Upper lobe of left lung (tissue), 6 donors: ENCODE results near the gene LRRC31. TPM values are rescaled to one million over a fixed set of nuclear protein-coding genes. Genes with fewer than 3 reads are reported as not detected.

Source experiments
- ATAC-seq, 2 donors: fragments of 200-7000 bp; cut with Tn5 transposase; one replicate each; pipeline ENCODE4 v1.9.1; 2022; ENCODE audit warnings: mild to moderate bottlenecking in 2 of 2, moderate library complexity in 2 of 2; ENCODE audit not compliant: low FRiP score in 2 of 2
- DNase-seq, 2 donors: peaks; one replicate each; pipeline ENCODE4 v3.0.0-alpha.2; 2019 to 2020
- H3K27ac ChIP-seq, 4 donors: fragments of 200-600 bp; sonication (generic); one replicate each; pipeline ENCODE4 v1.5.1; 2016 to 2019
- H3K27me3 ChIP-seq, 4 donors: fragments of 200-600 bp; sonication (generic); one replicate each; pipeline ENCODE4 v1.5.1; 2017 to 2019
- H3K36me3 ChIP-seq, 4 donors: fragments of 200-600 bp; sonication (generic); one replicate each; pipeline ENCODE4 v1.5.1; 2016 to 2019
- H3K4me1 ChIP-seq, 4 donors: fragments of 200-600 bp; sonication (generic); one replicate each; pipeline ENCODE4 v1.5.1; 2018 to 2019
- H3K4me3 ChIP-seq, 4 donors: fragments of 200-600 bp; sonication (generic); one replicate each; pipeline ENCODE4 v1.5.1; 2017 to 2019; ENCODE audit warnings: mild to moderate bottlenecking in 2 of 4, moderate library complexity in 1 of 4
- H3K9me3 ChIP-seq, 4 donors: fragments of 200-600 bp; sonication (generic); one replicate each; pipeline ENCODE4 v1.5.1; 2018 to 2019
- EP300 ChIP-seq, 4 donors: sonication (generic); formaldehyde crosslinking; IDR thresholded peaks; one replicate each; pipeline ENCODE4 v1.5.1; 2017; ENCODE audit warnings: antibody characterized with exemption in 4 of 4, control low read depth in 2 of 4
- POLR2A ChIP-seq, 4 donors: fragments of 450-650 bp; IDR thresholded peaks; one replicate each; pipeline ENCODE4 v1.5.1; 2016 to 2017; ENCODE audit warnings: antibody characterized with exemption in 4 of 4, mild to moderate bottlenecking in 2 of 4
- POLR2AphosphoS5 ChIP-seq, 2 donors: sonication (generic); formaldehyde crosslinking; IDR thresholded peaks; one replicate each; pipeline ENCODE4 v1.5.1; 2017; ENCODE audit warnings: antibody characterized with exemption in 2 of 2
- WGBS, 2 donors: methylation state at CpG; one replicate each; pipeline ENCODE4 v1.1.5; 2017 to 2018; 5-methylcytosine and 5-hydroxymethylcytosine counted together
- total RNA-seq, 6 donors: library from RNA; depleted of rRNA in 4 of 6; stranded (reverse); fragments of >200 nt in 4 of 6; gene quantifications; one replicate each; pipeline versions ENCODE4 v1.1.0 to v1.2.1, GENCODE V29; 2016 to 2021
- TF ChIP-seq, protein P1 (sequence below), 6 experiments: fragments of 450-650 bp in 4 of 6; fragments of 200-600 bp in 2 of 6; sonication (generic) in 2 of 6; IDR thresholded peaks; one replicate each; pipeline ENCODE4 v1.5.1; 2016 to 2019; ENCODE audit warnings: antibody characterized with exemption in 6 of 6
- donor health status: DM: no; HTN: no; CAD: no; lungs with moderate emphysema.
- donor health status: DM: no; HTN: yes; CAD: no; lungs with severe emphysema.

Gene LRRC31
- total RNA-seq, result 1 to 10 TPM in 4 of 6 donors, under 1 TPM in 2; 0.34 to 5.6 (median 1.3) TPM

DNA sequence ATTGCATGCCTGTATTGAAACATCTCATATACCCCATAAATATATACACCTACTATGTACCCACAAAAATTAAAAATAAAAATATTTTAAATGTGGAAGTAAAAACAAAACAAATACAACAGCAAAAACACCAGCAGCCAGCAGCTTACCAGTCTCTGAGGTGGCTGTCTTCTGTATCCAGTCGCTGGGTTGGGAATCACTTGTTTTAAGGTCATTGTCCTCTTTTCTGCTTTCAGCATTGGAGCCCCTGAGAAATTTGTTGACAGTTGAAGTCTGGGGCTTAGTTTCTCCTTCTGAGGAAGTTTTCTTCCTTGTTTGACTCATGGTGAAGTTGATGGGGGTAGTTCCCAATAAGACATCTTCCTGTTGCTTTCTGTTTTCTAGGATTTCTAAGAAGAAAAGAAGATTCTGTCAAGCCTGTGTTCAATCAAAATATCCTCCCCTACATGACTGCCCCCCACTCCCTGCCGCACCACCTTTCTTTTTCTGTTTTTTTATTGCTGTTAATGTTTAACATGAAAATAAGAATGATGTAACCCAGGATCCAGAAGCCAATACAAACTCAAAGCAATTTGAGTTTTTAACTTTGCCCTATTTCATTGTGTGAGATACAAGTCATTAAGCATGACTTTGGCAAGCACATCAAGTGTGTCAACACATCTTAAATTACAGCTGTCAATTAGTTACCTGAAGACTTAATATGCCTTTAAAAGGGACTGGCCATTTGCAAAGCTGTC, at the start of gene LRRC31:
Gene LRRC31 (minus strand): TSS at position 452 of the 737 bp plus-strand sequence. CDS start 128 bp downstream, at position 324.
- ATAC-seq, result no peak
- TF ChIP-seq, protein P1, sequence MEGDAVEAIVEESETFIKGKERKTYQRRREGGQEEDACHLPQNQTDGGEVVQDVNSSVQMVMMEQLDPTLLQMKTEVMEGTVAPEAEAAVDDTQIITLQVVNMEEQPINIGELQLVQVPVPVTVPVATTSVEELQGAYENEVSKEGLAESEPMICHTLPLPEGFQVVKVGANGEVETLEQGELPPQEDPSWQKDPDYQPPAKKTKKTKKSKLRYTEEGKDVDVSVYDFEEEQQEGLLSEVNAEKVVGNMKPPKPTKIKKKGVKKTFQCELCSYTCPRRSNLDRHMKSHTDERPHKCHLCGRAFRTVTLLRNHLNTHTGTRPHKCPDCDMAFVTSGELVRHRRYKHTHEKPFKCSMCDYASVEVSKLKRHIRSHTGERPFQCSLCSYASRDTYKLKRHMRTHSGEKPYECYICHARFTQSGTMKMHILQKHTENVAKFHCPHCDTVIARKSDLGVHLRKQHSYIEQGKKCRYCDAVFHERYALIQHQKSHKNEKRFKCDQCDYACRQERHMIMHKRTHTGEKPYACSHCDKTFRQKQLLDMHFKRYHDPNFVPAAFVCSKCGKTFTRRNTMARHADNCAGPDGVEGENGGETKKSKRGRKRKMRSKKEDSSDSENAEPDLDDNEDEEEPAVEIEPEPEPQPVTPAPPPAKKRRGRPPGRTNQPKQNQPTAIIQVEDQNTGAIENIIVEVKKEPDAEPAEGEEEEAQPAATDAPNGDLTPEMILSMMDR (IDR thresholded peaks at IDR 0.05), result no peak
- no peak for TF ChIP-seq POLR2A (IDR thresholded peaks at IDR 0.05)
- TF ChIP-seq POLR2AphosphoS5 (IDR thresholded peaks at IDR 0.05), result no peak
- TF ChIP-seq EP300 (IDR thresholded peaks at IDR 0.05), result no peak
- Histone ChIP-seq H3K4me1 (peaks cover 0 to 23% (median 8%) of the 10 kb centered on the region in 4 donors), H3K9me3 (no peaks in the 10 kb centered on the region), H3K27ac (peak within 1 kb of the TSS in 2 of 4 donors; percentile 22 to 49), H3K4me3 (no peak within 1 kb of the TSS), H3K27me3 (no peaks in the 10 kb centered on the region), H3K36me3 (no peaks in the 10 kb centered on the region)
- no peak for DNase-seq
- WGBS, 2 donors, result 66 to 73% methylated on average over 2 of the region's 2 CpGs

DNA sequence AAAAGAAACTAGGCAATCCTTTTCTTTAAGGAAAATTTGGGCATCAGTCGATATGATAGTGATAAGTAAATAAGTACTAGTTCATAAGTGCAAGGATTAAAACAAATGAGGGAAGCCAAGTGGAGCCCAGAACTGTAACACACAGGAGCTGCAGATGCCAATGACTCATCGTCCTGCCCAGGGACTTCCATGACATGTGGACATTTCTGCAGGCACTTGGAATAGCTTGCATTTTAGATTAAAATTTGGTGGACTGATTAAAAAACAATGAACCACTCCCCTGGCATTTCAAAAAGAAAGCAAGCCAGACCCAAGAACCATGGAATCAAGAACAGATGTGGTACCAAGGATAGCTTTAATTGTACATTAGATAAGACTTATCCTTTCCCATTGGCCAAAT, 44.6 kb upstream of the LRRC31 start:
- no peaks in the 10 kb centered on the region for H3K36me3 ChIP-seq
- H3K27ac ChIP-seq, result no peak overlapping the region
- ATAC-seq (no peak), DNase-seq (no peak)
- WGBS, 2 donors, result 52 to 55% methylated on average over 2 of the region's 2 CpGs
- no peak overlapping the region for H3K4me3 ChIP-seq
- no peaks in the 10 kb centered on the region for H3K27me3 ChIP-seq
- no peaks in the 10 kb centered on the region for H3K4me1 ChIP-seq
- TF ChIP-seq POLR2A (IDR thresholded peaks at IDR 0.05), result no peak
- TF ChIP-seq POLR2AphosphoS5 (IDR thresholded peaks at IDR 0.05), result no peak
- no peak for TF ChIP-seq EP300 (IDR thresholded peaks at IDR 0.05)
- TF ChIP-seq, protein P1 (IDR thresholded peaks at IDR 0.05), result no peak
- no peaks in the 10 kb centered on the region for H3K9me3 ChIP-seq

DNA sequence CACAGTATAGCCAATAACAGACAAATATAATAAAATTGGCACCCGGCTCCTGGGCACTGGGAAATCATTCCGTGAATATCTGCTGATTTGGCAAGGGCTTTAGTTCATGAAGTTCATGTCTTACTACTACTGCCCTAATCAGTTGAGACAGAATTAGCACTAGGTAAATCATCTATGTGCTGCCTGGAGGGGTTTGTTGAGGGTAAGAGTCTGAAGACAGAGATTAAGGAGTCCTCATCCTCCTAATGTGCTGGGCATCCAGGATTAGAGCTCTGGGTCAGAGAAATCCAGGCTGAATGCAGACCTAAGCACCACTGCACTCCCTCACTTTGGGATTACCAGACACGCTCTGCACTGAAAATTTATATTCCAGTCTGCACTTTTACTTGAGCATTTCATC, 43.6 kb upstream of the LRRC31 start:
- Histone ChIP-seq H3K27ac (no peak overlapping the region), H3K36me3 (no peaks in the 10 kb centered on the region), H3K4me1 (no peaks in the 10 kb centered on the region), H3K27me3 (no peaks in the 10 kb centered on the region), H3K9me3 (no peaks in the 10 kb centered on the region), H3K4me3 (no peak overlapping the region)
- WGBS, 2 donors, result 85 to 90% methylated on average over 3 of the region's 3 CpGs
- TF ChIP-seq, protein P1 (IDR thresholded peaks at IDR 0.05), result no peak
- TF ChIP-seq POLR2AphosphoS5 (IDR thresholded peaks at IDR 0.05), result no peak
- TF ChIP-seq EP300 (IDR thresholded peaks at IDR 0.05), result no peak
- TF ChIP-seq POLR2A (IDR thresholded peaks at IDR 0.05), result no peak
- ATAC-seq (no peak), DNase-seq (no peak)

DNA sequence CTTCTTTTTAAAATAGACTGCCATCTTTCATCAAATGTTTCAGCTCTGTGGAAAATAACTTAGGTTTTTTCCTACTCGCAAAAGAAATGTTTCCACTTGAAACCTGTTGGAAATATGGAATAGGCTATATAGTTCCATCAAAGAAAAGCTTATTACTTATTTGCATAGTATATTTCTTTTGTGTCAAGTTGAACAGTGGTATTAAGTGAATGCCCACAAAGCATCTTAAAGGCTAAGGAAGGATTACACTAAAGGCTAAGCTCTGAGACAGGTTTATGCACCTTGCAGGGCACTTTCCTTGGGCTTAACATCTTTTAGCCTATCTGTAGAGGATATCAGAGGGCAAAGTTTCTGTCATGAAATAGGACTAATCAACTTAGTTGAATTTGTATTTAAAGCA, 41.5 kb upstream of the LRRC31 start, which contains the start of gene SAMD7:
Gene SAMD7 (plus strand): TSS at position 301 of the 400 bp plus-strand sequence. CDS start 7,927 bp downstream, outside the sequence.
- no peak for ATAC-seq
- TF ChIP-seq, protein P1 (IDR thresholded peaks at IDR 0.05), result no peak
- TF ChIP-seq EP300 (IDR thresholded peaks at IDR 0.05) (no peak), POLR2A (IDR thresholded peaks at IDR 0.05) (no peak), POLR2AphosphoS5 (IDR thresholded peaks at IDR 0.05) (no peak)
- DNase-seq, result no peak
- no peaks in the 10 kb centered on the region for H3K36me3 ChIP-seq
- no peaks in the 10 kb centered on the region for H3K27me3 ChIP-seq
- H3K4me3 ChIP-seq, result no peak within 1 kb of the TSS
- no peaks in the 10 kb centered on the region for H3K9me3 ChIP-seq
- WGBS, 2 donors, result 86 to 100% methylated on average over 1 of the region's 1 CpG
- peaks cover 0 to under 1% (median 0%) of the 10 kb centered on the region in 4 donors for H3K4me1 ChIP-seq
- H3K27ac ChIP-seq, result no peak within 1 kb of the TSS
